ENCODE data around the gene SARS2. TPM values are rescaled to one million over a fixed set of nuclear protein-coding genes. Genes with fewer than 3 reads are reported as not detected.
A peak's percentile ranks its signal among the peaks of the same experiment; 100 is the strongest.
"Not testable (repeated sequence)": the region's sequence is repeated elsewhere in the genome, so short reads cannot be mapped to it uniquely, and the experiment has no call there.

SARS2 gene
- polyA plus RNA-seq, 1 donor, result 31.1 TPM

- no peak for DNase-seq
Observed at GRCh38 chr19:38945562-38946228, 15.1 kb upstream of the SARS2 start.

DNA sequence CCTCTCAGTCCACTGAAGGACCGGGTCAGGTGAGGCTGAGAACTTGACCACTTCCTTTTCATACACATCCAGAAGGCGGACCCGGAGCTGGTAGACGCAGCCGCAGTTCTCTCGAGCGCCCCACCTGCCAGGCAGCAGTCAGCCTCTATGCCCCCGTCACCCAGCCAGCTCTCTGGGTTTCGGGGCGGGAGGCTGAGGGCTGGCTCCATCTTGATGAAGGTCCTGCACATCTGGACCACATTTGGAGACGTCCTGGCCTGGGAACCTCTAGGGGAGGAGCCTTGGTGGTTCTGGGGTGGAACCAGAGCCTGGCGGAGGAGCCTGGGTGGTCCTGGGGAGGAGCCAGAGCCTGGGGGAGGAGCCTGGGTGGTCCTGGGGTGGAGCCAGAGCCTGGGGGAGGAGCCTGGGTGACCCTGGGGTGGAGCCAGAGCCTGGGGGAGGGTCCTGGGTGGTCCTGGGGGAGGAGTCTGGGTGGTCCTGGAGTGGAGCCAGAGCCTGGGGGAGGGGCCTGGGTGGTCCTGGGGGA is 14.5 kb upstream of the SARS2 start:
- no peak for DNase-seq

DNA sequence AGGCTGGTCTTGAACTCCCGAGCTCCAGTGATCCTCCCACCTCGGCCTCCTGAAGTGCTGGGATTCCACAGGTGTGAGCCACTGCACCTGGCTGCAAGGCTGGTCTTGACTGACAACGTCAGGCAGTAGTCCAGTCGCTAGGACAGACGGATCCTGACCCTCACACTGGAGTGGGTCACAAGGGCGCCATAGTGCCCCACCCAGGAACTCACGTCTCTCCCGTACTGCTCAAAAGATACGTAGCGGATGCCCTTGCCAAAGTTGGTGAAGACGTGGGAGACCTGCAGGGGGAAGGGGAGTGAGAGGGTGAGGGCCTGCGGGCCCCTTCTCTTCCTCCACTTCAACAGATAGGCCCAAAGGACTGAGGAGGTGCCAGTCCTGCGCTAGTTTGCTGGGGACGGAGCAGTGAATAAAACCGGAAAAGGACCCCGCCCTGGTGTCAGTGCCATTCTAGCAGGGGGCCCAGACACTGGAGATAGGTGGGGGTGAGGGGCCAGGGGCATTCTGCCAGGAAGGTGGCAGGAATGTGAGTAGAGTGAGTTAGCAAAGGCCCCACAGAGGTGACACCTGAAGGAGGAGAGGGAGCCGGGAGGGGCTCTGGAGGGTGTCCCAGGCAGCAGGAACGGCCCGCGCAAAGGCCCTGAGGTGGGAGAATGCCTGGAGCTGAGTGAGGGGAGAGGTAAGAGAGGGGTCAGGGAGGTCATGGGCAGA is 12.1 kb upstream of the SARS2 start:
- DNase-seq, result no peak

DNA sequence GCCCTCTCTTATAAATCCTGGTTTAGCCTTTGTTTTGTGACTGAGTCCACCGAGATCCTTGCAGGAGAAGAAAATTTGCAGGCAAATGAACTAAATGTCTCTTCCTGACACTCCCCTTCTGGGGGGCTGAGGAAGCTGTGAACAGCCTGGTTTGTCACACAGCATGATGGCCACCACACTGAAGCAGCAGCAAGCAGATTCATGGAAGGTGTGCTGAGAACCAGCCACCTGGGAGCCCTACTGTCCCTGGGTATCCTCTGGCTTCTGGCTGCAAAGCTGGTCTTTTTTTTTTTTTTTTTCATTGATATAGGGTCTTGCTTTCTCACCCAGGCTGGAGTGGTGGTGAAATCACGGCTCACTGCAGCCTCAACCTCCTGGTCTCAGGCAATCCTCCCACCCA is 11.4 kb upstream of the SARS2 start:
- DNase-seq, result no peak

- DNase-seq, result not testable (repeated sequence)
Observed at GRCh38 chr19:38941466-38941865, 10.9 kb upstream of the SARS2 start.

DNA sequence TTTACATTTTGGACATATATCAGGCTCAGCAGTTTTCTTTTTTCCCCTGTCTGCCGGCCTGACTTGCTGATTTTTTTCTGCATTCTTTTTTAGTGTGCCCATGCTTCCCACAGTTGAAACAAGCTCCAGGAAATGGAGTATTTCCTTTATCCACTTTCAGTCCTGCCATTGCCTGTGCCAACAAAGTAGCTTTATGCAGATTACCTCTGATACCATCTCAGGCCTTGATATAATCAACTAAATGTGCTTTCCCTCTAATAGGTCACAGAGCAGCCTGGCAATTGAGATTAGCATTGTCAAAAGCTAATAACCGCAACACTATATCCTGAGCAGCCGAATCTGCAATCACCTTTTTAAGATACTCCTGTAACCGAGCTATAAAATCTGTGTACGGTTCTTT is 9.4 kb upstream of the SARS2 start:
- DNase-seq, result no peak

GRCh38 chr19:38933544-38933943 is 3.0 kb upstream of the SARS2 start:
- DNase-seq, result no peak

- no peak for DNase-seq
Observed at GRCh38 chr19:38932425-38933179, 2.0 kb upstream of the SARS2 start.

GRCh38 chr19:38931521-38931793 is 894 bp upstream of the SARS2 start:
- DNase-seq, result no peak

DNA sequence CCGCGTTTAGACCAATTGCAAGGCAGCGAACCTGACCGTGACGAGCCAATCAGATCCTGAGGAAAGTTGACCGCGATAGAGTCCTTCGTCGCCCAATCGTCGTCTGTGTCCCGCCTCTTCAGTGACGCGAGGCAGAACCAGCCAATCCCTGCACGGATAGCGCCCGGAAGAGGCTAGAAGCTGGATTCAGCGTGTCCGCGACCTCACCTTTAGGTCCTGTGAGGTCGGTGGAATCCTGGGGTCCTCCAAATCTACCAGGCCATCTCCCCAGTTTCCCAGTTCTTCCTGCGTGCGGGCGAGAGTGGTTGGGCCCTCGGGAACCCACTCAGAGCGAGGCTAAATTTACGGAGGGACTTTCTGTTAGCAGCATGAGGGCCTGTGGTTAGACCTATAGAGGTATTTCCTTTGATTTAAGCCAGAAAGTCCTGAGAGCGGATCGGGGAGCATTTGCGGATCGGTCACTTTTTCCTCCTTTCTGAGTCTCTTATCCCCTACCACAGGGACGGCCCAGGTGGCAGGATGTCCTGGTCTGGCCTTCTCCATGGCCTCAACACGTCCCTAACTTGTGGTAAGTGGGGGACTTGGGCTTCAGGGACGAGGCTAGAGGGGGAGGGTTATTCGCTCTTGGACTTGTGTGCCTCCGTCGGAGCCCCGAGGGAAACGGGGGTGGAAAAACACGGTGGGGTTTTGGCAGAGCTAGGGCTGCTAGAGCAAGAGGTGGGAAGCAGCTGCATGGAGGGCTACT is 385 bp upstream of the SARS2 start, which contains the start of gene MRPS12:
TSS of gene MRPS12 (plus strand) at position 169 of the 745 bp plus-strand sequence. CDS start at position 520, 351 bp downstream.
- DNase-seq, result peak; percentile 98

- no peak for DNase-seq
Observed at GRCh38 chr19:38928391-38929001, 2.1 kb downstream of the SARS2 start.

- no peak for DNase-seq
Observed at GRCh38 chr19:38924388-38924787, 6.2 kb downstream of the SARS2 start.

DNA sequence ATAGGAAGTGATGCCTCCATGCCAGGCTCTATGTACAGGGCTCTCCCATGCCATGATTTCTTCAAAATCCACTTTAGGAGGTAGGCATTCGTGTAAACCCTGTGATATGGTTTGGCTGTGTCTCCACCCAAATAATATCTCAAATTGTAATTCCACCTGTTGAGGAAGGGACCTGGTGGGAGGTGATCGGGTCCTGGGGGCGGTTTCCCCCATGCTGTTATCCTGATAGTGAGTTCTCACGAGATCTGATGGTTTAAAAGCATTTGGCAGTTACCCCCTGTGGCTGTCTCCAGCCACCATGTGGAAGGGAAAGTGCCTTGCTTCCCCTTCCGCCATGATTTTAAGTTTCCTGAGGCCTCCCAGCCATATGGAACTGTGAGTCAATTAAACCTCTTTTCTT is 8.1 kb downstream of the SARS2 start:
- DNase-seq, result no peak

- DNase-seq, result no peak
Observed at GRCh38 chr19:38921420-38922274, 8.9 kb downstream of the SARS2 start.

DNA sequence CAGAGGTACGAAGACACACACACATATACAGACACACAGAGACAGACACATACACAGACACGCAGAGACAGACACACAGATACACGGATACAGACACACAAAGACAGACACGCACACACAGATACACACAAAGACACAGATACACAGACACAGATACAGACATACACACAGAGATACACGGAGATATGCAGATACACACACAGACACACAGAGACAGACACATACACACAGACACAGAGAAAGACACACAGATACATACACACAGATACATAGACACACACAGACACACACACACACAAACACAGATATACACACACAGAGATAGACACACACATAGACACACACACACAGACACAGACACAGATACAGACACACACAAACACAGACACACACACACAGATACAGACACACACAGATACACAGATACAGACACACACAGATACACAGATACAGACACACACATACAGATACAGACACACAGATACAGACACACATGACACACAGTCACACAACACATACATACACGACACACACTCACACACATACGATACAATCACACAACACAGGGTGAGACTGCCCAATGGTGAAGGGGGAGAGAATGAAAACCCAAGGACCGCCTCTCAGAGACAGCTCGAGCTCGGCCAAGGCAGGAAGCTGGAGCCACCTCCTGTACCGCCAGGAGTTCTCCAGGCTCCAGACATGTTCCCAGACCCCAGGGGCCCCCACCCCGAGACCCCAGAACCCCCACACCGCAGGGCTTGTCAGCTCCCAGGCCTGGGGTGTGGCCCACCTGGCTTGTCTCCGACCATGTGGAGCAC is 9.8 kb downstream of the SARS2 start:
- no peak for DNase-seq

DNA sequence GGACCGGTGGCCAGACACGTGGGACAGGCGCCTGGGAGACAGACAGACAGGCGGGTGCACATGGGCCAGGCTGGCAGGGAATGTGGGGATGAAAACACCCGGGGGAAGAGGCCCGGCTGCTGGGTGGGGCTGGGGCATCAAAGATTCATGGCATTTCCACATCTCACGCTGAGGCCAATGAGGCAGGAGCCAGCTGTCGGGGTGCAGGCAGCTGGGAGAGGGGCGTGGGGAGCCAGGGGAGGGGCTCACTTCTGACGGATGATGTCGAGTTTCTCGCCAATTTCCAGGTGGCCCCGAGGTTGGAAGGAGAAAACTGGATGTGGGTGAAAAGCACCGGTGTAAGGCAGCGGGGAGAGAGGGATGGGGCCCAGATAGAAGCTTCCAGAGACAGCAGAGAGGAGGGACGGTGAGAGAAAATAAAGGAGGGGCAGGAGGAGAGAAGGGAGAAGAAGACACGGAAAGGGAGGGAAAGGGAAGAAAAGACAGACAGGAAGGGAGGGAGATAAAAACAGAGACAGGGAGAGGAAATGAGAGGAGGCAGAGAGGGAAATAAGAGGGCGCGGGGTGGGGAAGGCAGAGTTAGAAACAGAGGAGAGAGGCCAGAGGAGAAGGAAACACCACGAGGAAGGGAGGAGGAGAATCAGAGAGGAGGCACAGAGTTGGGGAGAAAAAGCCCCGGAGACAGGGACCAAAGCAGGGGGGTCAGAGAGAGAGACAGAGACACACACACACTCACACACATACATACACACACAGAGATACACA is 10.5 kb downstream of the SARS2 start:
- DNase-seq, result no peak

- no peak for DNase-seq
Observed at GRCh38 chr19:38918526-38918925, 12.0 kb downstream of the SARS2 start.

GRCh38 chr19:38917921-38918491 is 12.6 kb downstream of the SARS2 start:
- DNase-seq, result no peak

DNA sequence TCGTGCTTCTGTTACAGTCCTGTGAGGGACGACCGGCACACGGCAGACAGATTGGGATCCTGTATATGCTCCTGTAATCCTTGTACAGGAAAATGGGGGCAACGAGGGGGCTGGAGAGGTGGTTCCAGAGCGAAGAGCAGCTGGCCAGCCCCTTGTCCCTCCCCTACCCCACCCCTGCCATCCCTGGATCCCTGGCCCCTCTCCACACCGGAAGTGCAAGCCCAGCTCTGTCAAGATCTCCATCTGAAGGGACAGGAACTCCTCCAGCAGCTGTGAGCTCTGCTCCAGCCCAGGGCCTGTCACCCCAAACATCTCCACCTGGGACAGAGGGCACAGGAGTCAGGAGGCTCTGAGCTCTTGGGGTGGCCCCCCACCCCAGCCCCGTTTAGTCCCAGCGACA is 13.0 kb downstream of the SARS2 start:
- no peak for DNase-seq
